AG20443 (cell line): ENCODE measurements around the gene ABTB2.

Experiments
- DNase-seq: peaks from one replicate; pipeline ENCODE4 v3.0.0; 2012; ENCODE audit warnings: low spot score, mixed read lengths

The ABTB2 gene

DNA sequence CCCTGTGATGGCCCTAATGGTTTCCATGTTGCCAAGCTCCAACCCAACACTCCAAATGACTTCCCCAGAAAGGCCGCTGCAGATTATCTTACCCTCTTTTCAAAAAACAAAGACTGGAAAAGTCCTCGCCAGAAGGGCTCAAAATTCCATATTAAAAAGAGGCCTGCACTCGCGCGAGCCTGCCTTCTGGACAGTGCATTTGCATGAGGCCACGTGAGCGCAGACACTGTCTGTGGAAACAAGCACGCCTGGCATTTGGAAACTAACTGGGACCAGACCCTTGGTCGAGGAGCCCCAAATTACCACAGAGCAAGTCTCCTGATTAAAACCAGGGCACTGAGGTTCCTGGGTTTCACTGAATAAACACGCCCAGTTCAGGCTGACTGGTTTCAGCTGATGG, 42.9 kb downstream of the ABTB2 start:
- DNase-seq = peak; percentile 46

DNA sequence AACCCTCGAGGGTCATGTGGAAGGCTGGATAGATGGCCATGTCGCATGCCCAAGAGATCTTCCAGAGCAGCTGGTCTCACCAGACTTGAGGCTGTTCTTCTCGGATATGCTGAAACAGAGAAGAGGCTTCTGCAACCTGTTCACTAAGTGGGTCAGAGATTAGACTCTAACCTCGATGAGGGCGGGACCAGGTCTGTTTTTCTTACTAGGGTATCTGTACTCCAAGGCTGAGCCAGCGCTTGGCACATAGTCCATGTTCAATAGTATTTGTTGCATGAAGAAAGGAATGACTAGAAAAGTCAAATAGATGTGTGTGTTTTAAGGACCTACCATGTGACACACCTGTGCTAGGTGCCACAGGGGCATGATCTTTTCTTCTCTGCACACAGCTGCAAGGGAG, 43.6 kb downstream of the ABTB2 start:
- no peak for DNase-seq

DNA sequence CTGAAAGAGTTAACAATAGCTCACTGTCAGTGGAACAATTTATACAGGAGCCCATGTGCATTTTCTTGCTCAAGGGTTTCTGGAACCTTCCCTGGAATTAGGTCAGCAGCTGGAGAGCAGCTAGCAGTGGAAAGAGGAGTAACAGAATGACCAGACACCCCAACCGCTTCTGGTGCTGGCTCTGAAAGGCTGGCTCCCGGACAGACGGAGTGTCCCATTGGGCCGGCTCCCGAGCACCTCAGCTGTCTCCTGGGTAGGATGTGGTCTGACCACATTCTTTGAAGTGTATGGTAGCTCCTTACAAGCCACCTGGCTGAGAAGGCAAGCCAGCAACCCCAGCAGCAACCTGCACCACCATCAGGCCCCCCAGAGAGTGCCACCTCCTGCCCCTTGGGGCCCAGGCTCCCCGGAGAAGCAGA, 44.7 kb downstream of the ABTB2 start:
- peak; percentile 35 for DNase-seq

DNA sequence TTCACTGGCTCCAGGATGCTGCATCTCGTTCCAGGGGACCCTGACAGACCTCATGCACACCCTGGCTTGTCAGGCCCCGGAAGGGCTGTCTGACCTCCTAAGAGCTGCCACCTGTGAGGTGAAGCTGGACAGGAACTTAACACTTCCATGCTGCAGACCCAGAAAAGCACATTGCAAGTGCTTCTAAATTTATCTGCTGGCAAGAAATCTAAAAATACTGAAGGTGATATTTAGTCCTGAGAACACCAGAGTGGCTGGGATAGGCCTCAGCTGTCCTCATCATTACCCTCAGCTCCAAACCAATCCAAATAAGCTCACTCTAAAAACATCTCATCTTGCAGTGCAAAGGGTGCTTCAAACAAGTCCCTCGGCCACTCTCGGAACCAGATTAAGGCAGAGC, 46.7 kb downstream of the ABTB2 start:
- DNase-seq = no peak

DNA sequence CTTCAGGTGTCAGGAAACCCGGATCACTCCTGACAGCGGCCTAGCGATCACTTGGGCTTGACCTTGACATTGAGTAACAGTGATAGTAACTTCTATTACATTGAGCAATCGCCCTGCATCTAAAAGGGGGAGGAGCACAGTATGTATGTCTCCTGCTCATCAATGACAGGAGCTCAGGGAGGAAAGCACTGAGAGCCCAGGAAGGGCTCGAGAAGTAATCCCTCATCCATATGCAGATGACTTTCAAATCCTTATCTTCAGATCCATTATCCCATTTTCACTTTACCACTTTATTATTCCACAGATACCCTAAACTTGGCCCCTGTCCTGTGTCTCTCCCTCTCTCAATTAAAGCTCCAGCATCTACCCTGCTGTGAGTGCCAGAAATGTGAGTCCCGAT, 47.8 kb downstream of the ABTB2 start:
- no peak for DNase-seq

DNA sequence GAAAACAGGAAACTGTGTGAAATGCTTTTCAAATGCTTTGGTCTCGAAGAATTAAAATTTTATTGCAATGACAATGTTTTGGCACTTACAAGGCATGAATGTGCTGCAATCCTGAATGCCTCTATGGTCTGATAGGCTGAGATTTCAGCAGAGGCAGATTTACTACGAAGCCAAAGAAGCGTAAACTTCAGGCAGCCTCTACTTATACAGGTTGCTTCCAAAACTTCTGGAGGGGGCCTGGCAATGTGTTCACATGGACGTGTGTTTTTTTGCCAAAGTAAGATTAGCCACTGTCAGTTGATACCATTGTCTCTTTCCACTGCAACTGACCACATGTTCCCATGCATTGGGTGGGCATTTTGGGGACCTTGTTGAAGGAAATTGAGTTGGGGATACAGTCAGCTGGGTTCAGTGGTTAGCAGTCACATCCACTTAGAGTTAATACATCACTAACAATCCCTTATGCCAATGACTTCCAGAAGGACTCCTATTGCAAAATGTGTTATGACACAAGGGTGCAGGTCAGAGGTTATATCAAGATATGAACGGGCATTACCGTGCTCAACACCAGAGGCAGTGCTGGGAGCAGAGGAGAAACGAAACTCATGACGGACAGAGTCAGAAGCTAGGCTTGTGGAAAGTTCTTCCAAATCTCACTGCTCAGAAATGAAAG, 48.8 kb downstream of the ABTB2 start:
- DNase-seq = peak; percentile 74

DNA sequence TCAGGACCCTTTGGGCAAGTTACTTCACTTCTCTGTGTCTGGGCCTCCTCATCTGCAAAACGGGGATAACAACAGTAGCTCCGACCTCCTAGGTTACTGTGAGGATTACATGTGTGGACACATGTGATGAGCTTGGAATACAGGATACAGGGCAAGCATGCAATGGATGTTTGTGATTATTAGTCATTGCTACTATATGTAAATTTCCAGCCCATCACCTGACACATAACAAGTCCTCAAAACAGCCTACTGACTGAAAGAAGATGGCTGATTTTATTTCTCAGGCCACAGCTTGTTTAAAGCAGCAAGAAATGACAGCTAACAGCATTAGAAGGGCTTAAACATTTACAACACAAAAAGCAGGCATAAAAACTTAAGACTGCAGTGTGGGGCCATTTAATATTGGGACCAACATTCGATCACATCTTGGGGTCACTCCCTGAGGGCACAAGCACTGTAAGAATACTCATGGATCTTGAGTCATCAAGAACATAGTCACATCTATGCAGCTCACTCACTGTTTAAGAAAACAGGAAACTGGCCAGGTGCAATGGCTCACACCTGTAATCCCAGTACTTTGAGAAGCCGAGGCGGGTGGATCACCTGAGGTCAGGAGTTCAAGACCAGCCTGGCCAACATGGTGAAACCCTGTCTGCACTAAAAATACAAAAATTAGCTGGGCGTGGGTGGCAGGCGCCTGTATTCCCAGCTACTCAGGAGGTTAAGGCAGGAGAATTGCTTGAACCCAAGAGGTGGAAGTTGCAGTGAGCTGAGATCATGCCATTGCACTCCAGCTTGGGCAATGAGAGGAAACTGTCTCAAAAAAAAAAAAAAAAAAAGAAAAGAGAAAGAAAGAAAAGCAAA, 49.5 kb downstream of the ABTB2 start:
- no peak for DNase-seq

DNA sequence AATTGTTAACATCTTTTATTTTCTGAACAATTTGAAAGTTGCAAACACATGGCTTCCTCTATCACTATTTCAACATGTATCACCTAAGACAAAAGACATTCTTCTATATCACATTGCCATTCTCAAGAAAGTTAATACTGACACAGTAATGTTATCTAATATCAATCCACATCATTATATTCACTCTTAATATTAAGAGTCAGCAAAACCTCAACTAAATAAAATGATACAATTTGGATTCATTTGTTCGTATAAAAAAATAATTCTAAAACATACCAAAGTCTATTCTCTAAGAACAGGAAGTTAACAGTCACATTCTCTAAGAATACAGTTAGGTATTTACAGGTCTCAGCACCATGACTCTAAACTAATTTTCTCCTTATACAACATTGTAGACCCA, 52.0 kb downstream of the ABTB2 start:
- no peak for DNase-seq

DNA sequence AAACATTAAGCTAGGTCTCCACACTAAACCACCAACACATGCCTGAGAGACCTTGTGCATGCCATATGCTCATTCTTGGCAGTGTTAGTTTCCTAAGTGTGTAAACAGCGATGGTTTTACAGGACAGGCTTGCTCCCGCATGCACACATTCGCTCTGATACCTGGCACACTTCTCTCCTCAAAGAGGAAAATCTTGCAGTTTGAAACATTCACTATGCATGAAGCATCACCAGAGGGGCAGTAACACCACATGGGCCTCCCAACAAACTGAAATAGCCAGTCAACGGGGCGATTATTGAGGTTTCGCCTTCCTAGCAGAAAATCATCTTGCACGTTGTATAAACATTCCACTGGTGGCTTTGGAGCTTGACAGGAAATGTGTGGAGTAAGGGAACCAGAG, 52.6 kb downstream of the ABTB2 start:
- no peak for DNase-seq

DNA sequence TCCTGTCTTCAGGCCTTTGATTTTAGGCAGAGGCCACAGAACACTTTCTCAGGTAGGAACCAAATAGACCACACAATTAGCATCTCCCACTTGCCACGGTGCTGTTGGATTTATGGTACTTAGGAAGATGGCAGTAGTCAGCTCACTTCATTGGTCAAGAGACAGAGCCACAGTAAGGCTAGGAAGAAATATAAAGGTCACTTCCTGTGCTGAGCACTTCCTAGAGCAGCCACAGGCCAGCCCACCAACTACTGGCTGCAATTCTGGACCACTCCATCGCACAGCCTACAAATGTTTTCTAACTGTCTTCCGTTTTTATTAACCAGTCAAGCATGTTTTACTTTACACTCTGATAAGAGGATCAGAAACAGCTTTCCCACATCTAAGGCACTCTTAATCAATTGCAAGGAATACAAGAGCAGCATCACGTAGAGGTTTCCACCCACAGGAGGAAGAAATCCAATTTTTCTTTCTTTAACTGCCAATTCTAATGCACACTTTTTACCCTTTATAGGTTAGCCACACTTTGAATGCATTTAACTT, 54.7 kb downstream of the ABTB2 start:
- DNase-seq = no peak

DNA sequence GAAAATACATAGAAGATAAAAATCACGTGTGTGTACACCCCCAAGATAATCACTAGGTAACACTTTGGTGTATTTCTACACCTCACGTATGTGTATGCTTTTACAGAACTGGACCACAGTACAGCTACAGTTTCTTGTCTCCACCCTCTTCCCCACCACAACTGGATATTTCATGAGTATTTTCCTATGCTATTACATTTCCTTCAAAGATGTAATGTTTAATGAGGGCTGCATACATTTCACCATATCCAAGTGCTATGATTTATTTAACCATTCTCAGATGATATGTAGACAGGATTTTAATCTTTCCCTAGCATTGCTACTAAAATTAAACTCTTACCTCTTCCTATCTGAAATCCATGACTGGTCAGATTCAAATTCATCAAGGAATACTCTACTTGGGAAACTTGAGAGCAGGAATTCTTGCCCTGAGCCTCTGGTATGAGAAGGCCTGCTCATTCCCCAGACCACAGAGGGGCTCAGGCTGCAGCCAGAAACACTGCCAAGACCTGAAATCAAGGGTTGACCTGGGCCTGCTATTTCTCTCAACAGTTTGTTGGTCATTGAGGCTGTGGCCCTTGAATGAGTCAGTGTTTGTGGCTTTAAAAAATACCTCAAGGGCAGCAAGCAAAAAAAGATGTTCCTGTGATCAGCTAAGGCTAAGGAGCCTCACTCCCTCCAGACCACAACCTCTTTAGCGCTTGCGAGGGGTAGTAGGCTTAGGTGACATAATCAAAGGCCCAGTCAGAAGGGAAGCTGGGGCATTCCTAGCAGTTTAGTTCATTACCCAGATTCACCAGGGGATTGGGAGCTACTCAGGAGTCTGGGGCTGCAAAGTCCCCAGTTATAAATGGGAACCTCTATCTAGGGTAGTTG, 55.5 kb downstream of the ABTB2 start:
- DNase-seq = peak; percentile 89

DNA sequence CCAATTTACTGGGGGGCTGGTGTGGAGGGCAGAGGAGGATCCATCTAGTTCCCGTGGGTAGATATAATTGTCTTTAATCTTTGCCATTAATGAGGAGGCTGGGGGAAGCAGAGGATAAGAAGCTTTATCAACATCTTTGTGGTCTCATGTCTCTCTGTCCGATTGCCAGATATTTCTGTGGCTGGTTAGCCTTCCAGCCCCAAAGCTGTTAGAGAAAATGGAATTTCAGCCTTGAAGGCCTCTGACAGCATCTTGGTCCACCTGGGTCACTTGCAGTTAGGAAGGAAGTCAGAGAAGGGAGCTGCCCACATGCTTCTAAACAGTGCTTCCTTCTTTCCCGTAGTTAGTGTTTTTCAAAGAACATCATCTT, 56.9 kb downstream of the ABTB2 start:
- DNase-seq = no peak

DNA sequence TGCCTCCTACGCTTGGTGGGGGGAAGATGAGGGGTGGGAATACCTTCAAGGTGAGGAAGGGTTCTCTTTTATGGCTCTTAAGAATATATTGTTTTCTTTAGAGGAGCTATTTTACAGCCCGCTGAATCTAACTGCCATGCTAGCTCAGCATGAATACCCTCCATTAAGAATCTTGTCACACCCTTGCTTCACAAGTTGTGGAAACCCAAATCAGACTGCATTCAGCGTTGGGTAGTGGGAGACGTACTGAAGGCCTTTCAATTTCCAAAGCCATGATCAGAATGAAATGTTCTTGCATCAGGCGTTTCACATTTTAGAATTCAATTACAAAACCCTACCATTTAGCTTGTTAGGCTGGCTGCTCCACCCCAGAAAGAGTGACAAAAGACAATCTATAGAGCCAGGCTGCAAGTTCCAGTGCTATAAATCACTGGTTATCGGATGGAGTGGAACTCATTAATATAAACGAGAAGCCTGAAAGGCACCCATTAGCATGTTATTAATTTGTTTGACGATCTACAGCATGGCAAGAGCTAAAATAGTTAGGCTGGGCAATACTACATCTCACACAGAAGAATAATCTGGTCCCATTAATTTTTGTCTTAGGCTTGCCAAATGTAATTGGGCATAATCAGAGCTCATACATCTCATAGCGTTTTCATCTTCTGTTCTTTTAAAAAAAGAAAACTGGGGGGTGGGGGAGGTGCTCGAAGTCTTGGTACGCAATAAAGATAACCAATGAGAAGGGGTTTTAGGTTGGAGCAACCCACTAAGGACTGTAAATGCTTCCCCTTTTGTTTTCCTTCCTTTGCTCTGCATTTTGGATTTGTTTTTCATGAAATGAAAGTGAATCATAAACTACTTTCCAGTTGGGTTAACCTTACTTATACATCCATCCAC, 57.5 kb downstream of the ABTB2 start:
- DNase-seq = no peak

DNA sequence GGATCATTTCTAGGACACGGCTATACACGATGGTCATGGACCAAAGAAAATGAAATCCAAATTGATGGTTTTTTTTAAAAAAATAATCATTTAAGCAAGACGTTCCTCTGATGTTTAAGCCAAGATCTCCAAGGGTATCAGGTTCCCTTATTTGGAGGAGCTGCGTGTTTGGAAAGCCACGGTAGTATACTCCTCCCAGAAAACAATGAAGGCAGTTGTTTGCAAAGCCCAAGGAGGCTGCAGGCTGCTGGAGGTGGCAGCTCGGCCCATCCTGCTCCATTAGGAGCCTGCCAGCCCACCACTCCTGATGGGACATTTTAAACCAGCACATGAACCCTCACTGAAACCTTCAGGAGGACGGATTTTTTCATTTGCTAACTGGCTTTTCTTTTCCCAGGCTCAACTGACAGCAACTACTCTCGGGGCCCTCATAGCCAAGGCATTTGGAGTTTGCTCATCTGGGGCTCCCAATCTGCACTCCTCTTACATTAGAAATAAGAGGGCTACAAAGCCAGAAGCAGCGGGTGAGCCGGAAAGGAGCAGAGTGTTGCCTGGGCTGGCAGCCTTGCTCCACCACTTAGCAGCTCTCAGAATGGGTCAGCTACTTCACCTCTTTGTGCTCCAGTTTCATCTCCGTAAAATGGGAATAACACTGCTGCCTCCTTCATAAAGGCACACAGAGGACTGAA, 58.4 kb downstream of the ABTB2 start:
- DNase-seq = no peak

DNA sequence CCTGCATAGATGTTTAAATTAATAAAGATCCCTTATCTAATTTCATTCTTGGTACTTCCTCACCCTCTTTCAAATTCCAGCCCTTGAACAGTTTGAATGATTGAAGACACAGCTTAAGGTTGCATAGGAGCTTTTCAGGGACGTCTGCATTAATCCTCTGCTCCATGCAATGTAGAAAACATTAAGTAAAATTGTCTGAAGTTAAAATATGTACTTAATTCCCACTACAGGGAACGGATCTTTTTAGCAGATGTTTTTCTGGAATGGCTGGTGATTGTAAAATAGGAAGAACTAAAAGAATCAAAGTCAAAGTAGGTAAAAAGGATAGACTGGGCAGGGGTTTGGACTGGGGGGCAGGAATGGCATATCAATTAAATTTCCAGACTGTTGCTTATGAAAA, 58.9 kb downstream of the ABTB2 start:
- no peak for DNase-seq

DNA sequence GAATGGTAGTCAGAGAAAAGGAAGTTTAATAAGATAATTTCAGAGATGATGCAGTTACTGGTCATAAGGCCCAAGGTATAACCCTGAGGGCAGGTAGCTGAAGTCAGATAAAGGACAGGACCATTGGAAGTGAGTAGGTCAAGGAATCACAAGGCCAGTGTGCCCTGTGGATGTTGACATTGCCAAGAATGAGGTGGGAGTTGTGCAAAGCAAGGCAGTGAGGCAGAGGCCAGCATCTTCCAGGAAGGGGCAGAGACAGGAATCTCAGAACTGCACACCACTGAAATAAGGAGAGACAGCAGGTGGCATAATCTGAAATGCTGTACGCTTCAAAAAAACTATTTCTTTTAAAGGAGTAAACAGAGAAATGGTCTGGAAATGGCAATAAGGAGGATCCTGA, 61.4 kb downstream of the ABTB2 start:
- no peak for DNase-seq

DNA sequence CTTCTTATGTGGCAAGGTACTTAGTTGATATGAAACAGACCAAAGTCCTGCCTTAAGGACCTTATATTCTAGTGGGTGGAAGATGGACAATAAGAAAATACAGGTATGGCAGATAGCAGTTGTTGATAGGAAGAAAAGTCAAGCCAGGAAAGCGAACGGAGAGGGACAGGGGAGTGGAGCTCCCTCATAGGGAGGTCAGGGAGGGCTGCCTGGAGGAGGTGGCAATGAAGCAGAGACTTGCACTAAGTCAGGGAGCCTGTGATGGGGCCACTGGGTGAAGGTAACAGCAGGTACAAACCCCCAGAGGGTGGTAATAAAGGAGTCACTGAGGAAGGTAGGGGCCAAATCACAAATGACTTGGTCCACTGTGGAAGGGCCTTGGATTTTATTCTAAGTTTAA, 65.3 kb downstream of the ABTB2 start:
- DNase-seq = no peak

DNA sequence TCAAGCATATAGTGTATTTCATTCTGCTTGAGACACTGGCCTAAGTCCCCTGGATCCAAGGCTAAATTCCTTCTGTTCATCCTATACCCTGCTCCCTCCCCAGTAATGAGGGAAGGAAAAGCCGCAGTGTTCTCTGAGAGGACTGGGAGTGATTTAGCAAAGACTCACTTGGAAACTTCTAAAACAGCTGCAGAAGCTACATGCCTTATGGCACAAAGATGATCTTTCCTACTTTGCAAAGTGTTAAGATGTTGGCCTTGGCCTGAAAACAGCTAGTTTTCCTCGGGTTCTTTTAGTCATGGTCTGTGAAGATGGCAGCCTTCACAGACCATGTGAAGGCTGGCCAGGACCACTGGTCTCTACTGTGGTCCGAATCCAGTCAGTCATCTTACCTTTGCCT, 65.7 kb downstream of the ABTB2 start:
- DNase-seq = no peak

DNA sequence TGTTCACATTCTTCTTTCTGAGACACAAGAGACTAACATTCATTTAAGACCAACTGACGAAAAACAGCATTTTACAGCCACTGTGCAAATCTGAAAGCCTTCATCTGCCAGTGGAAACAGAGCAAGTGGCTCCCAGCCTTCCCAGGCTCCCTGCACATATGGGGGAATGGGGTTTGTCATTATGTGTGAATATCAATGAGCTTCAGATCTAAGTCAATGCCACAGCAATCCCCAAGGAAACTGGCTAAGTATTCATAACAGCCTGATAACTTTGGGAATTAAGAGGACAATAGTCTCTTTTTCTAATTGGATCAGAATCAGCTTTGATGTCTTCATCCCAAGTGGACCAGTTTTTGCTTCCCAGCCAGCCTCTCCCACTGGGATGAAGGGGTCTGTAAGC, 66.9 kb downstream of the ABTB2 start:
- no peak for DNase-seq

DNA sequence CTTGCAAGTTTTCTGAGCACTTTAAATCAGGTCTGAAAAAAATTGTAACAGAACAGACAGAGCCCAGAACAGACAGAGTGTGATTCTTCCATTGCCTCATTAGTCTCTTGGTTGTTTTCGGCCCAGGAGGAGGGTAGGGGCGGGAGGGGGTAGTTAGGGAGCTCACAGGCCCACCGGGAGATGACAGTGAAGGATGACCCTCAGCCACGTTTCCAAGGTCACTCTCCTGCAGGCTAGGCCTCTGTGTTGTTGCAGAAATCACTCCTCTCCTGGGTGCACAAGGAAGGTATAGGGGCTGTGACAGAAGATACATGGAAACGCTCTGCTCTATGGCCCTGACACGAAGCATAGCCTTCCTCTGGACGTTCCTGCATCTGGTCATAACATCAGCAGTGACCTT, 69.3 kb downstream of the ABTB2 start:
- DNase-seq = no peak
